Measurements from ENCODE around the gene SETD4. TPM values are rescaled to one million over a fixed set of nuclear protein-coding genes. Genes with fewer than 3 reads are reported as not detected.

Gene SETD4
- total and polyA plus RNA-seq, 2 of the 13 experiments (the other 11 are each of a cell fraction or from before 2014, with no cell fraction given): 7.1 to 14.4 TPM

- no peak for TF ChIP-seq PBX3 (CRISPR knock-in tag; IDR thresholded peaks at IDR 0.05; ENCODE audit: borderline replicate concordance)
- no peak for TF ChIP-seq MTF2 (CRISPR knock-in tag; IDR thresholded peaks at IDR 0.05; ENCODE audit: borderline replicate concordance)
- no peak for TF ChIP-seq ZNF724P (CRISPR knock-in tag; IDR thresholded peaks at IDR 0.05; ENCODE audit: borderline replicate concordance)
- no peak for TF ChIP-seq TCF7 (IDR thresholded peaks at IDR 0.05; ENCODE audit: low read depth)
- peak; percentile 75; the same call in 1 of the 2 replicates for TF ChIP-seq IRF9 (CRISPR knock-in tag; IDR thresholded peaks at IDR 0.05; ENCODE audit: borderline replicate concordance)
- no peak; the same call in 1 of the 2 replicates for TF ChIP-seq MIXL1 (CRISPR knock-in tag; IDR thresholded peaks at IDR 0.05)
- no peak for TF ChIP-seq CBX2 (IDR thresholded peaks at IDR 0.05; ENCODE audit: low read depth, low read length)
- 0 out of 2 replicates have a peak, but pooled peaks have one; percentile 72 for TF ChIP-seq CBX2 (CRISPR knock-in tag; IDR thresholded peaks at IDR 0.05; ENCODE audit: low read depth)
- TF ChIP-seq ZNF839 (CRISPR knock-in tag; IDR thresholded peaks at IDR 0.05; ENCODE audit: borderline replicate concordance): peak; percentile 99
- TF ChIP-seq FOXK1 (CRISPR knock-in tag; IDR thresholded peaks at IDR 0.05; ENCODE audit: borderline replicate concordance, low read depth): no peak
- no peak; the same call in 1 of the 2 replicates for TF ChIP-seq IRF2 (CRISPR knock-in tag; IDR thresholded peaks at IDR 0.05)
- no peak for TF ChIP-seq DZIP1 (CRISPR knock-in tag; IDR thresholded peaks at IDR 0.05)
- peak; percentile 40 for TF ChIP-seq ZNF563 (CRISPR knock-in tag; IDR thresholded peaks at IDR 0.05)
- peak; percentile 95 for TF ChIP-seq ZHX2 (IDR thresholded peaks at IDR 0.05; ENCODE audit: low read depth)
- no peak for TF ChIP-seq ZHX2 (CRISPR knock-in tag; IDR thresholded peaks at IDR 0.05; ENCODE audit: borderline replicate concordance)
- no peak for TF ChIP-seq ZKSCAN8 (CRISPR knock-in tag; IDR thresholded peaks at IDR 0.05; ENCODE audit: borderline replicate concordance)
- no peak for TF ChIP-seq KAT2B (IDR thresholded peaks at IDR 0.05; ENCODE audit: borderline replicate concordance, low read depth, low read length)
- no peak for TF ChIP-seq NONO (IDR thresholded peaks at IDR 0.05)
- peak; percentile 64; the same call in 1 of the 2 replicates for TF ChIP-seq NONO (CRISPR knock-in tag; conservative IDR thresholded peaks at IDR 0.05)
Observed at GRCh38 chr21:36060159-36060921, at the start of gene SETD4 (continued).

Data from HepG2 (cell line).